ENCODE data around the gene ASPSCR1. TPM values are rescaled to one million over a fixed set of nuclear protein-coding genes. Genes with fewer than 3 reads are reported as not detected.

The ASPSCR1 gene
- 10 to 100 TPM; 21.6 to 46.8 TPM for total RNA-seq

- Mint-ChIP-seq H3K36me3 (no peaks in the 10 kb centered on the region), H3K27ac (peak within 1 kb of the TSS; percentile 86 to 94), H3K27me3 (peaks cover 5 to 7% of the 10 kb centered on the region in 2 donors), H3K4me3 (peak within 1 kb of the TSS; percentile 94), H3K9me3 (no peaks in the 10 kb centered on the region), H3K4me1 (ENCODE audit: low read depth in 2 of 2) (peaks cover 13 to 31% of the 10 kb centered on the region in 2 donors)
- DNase-seq (ENCODE audit: low spot score), result peak; percentile 91
- peak; percentile 97 for ATAC-seq
Observed at GRCh38 chr17:81977211-81977808, at the start of gene ASPSCR1. Gene ASPSCR1 (plus strand): TSS chr17:81977629. CDS start chr17:81977647, 18 bp downstream.

GRCh38 chr17:81927653-81928543 is 49.5 kb upstream of the ASPSCR1 start, which contains the start of gene MAFG:
Gene MAFG (minus strand): TSS chr17:81927735. CDS start chr17:81923185, 4,550 bp downstream.
- Mint-ChIP-seq H3K27ac (peak within 1 kb of the TSS; percentile 79 to 84), H3K27me3 (peaks cover 0 to 7% of the 10 kb centered on the region in 2 donors), H3K36me3 (no peaks in the 10 kb centered on the region), H3K4me1 (ENCODE audit: low read depth in 2 of 2) (peaks cover 14% of the 10 kb centered on the region in 2 donors), H3K9me3 (no peaks in the 10 kb centered on the region), H3K4me3 (peak within 1 kb of the TSS; percentile 87)
- DNase-seq (ENCODE audit: low spot score) (peak; percentile 92), ATAC-seq (peak; percentile 81 to 90)

DNA sequence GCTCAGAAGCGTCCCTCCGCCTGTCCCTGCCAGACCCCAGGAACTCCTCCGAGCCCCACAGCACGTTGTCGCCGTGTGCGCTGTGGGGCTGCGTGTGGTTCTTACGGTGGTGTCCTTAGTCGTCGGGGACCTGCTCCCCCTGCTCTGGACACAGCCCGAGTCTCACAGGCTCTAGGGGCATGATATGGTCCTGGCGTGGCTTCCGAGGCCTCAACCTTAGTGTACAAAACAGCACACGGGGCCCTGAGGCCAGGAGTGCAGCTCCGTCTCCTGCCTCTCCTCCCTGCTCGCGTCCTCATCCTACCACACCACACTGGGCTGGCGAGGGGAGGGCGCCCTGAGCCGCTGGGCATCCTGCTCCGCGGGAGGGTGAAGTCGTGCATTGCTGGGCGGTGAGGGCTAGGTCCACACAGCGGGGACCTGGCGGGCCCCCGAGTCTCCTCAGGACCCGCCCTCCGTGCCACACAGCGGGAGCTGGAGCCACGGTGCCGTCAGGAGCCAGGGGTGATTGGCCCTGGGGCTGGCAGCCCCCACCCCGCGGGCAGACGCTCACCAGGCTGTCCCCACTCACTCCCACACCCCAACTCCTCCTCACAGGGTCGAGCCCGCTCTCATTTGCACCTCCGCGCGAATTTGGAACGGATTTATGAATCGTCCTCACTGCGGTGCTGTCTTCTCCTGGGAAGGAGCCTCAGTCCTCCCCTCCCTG is 48.7 kb upstream of the ASPSCR1 start:
- DNase-seq (ENCODE audit: low spot score), result no peak
- Mint-ChIP-seq H3K36me3 (no peaks in the 10 kb centered on the region), H3K4me1 (ENCODE audit: low read depth in 2 of 2) (peaks cover 11 to 14% of the 10 kb centered on the region in 2 donors), H3K27me3 (peaks cover 0 to 7% of the 10 kb centered on the region in 2 donors), H3K9me3 (no peaks in the 10 kb centered on the region), H3K27ac (no peak overlapping the region), H3K4me3 (peak overlapping the region; percentile 34)
- no peak for ATAC-seq

GRCh38 chr17:81929253-81930141 is 47.9 kb upstream of the ASPSCR1 start:
- peaks cover 8 to 9% of the 10 kb centered on the region in 2 donors for H3K4me1 Mint-ChIP-seq (ENCODE audit: low read depth in 2 of 2)
- H3K27ac Mint-ChIP-seq, result no peak overlapping the region
- no peak for DNase-seq (ENCODE audit: low spot score)
- ATAC-seq, result no peak
- H3K9me3 Mint-ChIP-seq, result no peaks in the 10 kb centered on the region
- H3K4me3 Mint-ChIP-seq, result no peak overlapping the region
- no peaks in the 10 kb centered on the region for H3K36me3 Mint-ChIP-seq
- H3K27me3 Mint-ChIP-seq, result peaks cover 0 to 7% of the 10 kb centered on the region in 2 donors

- no peak for ATAC-seq
- no peaks in the 10 kb centered on the region for H3K36me3 Mint-ChIP-seq
- no peak for DNase-seq (ENCODE audit: low spot score)
- H3K27me3 Mint-ChIP-seq, result peaks cover 0 to 7% of the 10 kb centered on the region in 2 donors
- H3K9me3 Mint-ChIP-seq, result no peaks in the 10 kb centered on the region
- H3K27ac Mint-ChIP-seq, result no peak overlapping the region
- H3K4me1 Mint-ChIP-seq (ENCODE audit: low read depth in 2 of 2), result peaks cover 8 to 9% of the 10 kb centered on the region in 2 donors
- no peak overlapping the region for H3K4me3 Mint-ChIP-seq
Observed at GRCh38 chr17:81930142-81931125, 47.0 kb upstream of the ASPSCR1 start.

DNA sequence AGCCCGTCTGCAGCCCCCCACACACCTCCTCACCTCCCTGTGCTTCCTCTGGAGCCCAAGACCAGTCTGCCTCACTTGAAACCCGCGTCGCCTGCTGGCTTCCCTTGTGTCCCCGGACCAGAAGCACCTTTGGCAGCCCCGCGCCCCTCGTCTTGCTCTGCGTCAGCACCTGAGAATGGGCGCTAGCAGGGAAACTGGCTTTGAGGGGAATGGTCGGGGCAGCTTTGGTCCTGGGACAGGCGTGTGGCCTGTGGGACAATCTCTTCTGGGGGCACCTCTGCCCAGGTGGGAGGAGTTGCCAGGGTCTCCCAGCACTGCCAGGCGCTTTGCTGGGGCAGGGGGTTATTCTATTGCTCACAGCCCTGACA is 46.3 kb upstream of the ASPSCR1 start:
- Mint-ChIP-seq H3K27me3 (peaks cover 0 to 7% of the 10 kb centered on the region in 2 donors), H3K36me3 (no peaks in the 10 kb centered on the region), H3K9me3 (no peaks in the 10 kb centered on the region), H3K4me3 (no peak overlapping the region), H3K4me1 (ENCODE audit: low read depth in 2 of 2) (peaks cover 4 to 9% of the 10 kb centered on the region in 2 donors), H3K27ac (no peak overlapping the region)
- ATAC-seq (no peak), DNase-seq (ENCODE audit: low spot score) (no peak)

GRCh38 chr17:81931557-81932332 is 45.7 kb upstream of the ASPSCR1 start:
- Mint-ChIP-seq H3K4me3 (no peak overlapping the region), H3K27ac (no peak overlapping the region), H3K4me1 (ENCODE audit: low read depth in 2 of 2) (peaks cover 0 to 7% of the 10 kb centered on the region in 2 donors), H3K36me3 (no peaks in the 10 kb centered on the region), H3K27me3 (peaks cover 0 to 7% of the 10 kb centered on the region in 2 donors), H3K9me3 (no peaks in the 10 kb centered on the region)
- DNase-seq (ENCODE audit: low spot score), result no peak
- no peak for ATAC-seq

- no peaks in the 10 kb centered on the region for H3K9me3 Mint-ChIP-seq
- DNase-seq (ENCODE audit: low spot score) (no peak), ATAC-seq (no peak)
- no peak overlapping the region for H3K4me3 Mint-ChIP-seq
- peaks cover 1 to 8% of the 10 kb centered on the region in 2 donors for H3K4me1 Mint-ChIP-seq (ENCODE audit: low read depth in 2 of 2)
- H3K36me3 Mint-ChIP-seq, result no peaks in the 10 kb centered on the region
- peaks cover 0 to 7% of the 10 kb centered on the region in 2 donors for H3K27me3 Mint-ChIP-seq
- no peak overlapping the region for H3K27ac Mint-ChIP-seq
Observed at GRCh38 chr17:81932333-81932983, 45.0 kb upstream of the ASPSCR1 start.

- Mint-ChIP-seq H3K36me3 (no peaks in the 10 kb centered on the region), H3K4me3 (no peak overlapping the region), H3K9me3 (no peaks in the 10 kb centered on the region), H3K27ac (no peak overlapping the region), H3K4me1 (ENCODE audit: low read depth in 2 of 2) (peaks cover 6 to 12% of the 10 kb centered on the region in 2 donors), H3K27me3 (peaks cover 0 to 7% of the 10 kb centered on the region in 2 donors)
- ATAC-seq (no peak), DNase-seq (ENCODE audit: low spot score) (no peak)
Observed at GRCh38 chr17:81933178-81933699, 44.2 kb upstream of the ASPSCR1 start.

DNA sequence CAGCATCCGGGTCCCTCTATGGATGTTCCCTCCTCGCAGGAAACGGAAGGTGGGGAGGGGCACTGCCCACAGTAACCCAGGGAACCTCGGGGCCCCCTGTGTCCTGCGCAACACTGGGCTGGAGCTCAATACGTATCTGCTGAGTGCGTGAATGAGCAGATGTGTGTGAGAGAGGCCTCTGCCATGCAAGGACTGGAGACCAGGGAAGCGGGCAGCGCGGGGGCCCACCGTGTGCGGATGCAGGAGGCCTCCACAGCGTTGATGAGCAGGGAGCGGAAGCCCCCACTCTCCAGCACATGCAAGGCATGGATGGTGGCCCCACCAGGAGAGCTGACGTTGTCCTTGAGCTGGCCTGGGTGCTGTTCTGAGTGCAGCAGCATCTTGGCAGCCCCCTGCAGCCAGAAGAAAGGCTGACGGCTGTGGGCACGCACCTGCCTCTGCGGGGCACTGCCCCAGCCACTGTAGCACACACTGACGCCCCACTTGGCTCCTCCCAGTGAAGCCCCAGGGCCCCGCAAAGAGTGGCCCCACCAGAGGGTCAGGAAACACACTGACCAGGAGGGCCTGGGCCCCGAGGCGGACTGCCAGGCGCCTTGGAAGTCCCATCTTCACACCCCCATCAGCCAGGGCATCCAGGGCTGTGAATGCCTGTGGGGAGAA is 43.2 kb upstream of the ASPSCR1 start:
- ATAC-seq (no peak), DNase-seq (ENCODE audit: low spot score) (no peak)
- Mint-ChIP-seq H3K27me3 (peaks cover 0 to 7% of the 10 kb centered on the region in 2 donors), H3K36me3 (no peaks in the 10 kb centered on the region), H3K9me3 (no peaks in the 10 kb centered on the region), H3K27ac (no peak overlapping the region), H3K4me1 (ENCODE audit: low read depth in 2 of 2) (peaks cover 6 to 12% of the 10 kb centered on the region in 2 donors), H3K4me3 (no peak overlapping the region)
